ENCODE measurements around the gene PRPH. TPM values are rescaled to one million over a fixed set of nuclear protein-coding genes. Genes with fewer than 3 reads are reported as not detected.

The PRPH gene
- total and polyA plus RNA-seq, 2 of the 13 experiments (the other 11 are each of a cell fraction or from before 2014, with no cell fraction given) = 0.12 TPM; not detected in 1

DNA sequence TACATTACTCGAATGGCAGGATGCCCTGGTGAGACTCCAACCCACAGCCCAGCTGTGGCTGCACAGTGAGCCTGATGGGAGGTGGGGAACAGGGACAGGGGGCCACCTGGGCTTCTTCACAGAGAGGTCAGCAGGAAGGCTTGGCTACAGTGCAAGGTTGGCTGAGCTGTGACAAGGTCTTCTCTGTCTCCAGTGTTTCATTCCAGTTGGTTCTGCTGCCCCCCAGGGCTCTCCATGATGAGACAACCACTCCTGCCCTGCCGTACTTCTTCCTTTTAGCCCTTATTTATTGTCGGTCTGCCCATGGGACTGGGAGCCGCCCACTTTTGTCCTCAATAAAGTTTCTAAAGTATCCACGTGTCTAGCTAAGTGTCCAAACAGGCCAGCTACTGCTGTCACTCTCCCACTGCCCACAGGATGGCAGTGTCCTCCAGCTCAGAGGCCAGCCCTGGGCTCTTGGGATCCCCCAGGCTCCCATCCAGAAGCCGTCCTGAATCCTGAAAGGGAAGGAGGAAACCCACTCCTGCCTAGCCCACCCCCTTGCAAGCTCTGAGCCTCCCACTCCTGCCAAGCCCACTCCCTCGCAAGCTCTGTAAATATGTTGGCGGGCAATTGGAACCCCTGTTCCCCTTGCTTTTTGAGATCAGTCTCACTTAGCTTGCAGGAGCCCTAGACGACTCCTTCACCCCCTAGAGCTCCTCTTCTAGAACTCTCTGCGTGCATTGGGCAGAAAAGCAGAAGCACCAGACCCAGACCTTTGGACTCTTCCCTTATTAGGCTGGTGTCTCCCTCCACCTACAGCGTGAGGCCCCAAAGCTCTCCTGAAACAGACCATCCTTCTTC lies 36.7 kb downstream of the PRPH start (continued):
- TF ChIP-seq, protein P1, sequence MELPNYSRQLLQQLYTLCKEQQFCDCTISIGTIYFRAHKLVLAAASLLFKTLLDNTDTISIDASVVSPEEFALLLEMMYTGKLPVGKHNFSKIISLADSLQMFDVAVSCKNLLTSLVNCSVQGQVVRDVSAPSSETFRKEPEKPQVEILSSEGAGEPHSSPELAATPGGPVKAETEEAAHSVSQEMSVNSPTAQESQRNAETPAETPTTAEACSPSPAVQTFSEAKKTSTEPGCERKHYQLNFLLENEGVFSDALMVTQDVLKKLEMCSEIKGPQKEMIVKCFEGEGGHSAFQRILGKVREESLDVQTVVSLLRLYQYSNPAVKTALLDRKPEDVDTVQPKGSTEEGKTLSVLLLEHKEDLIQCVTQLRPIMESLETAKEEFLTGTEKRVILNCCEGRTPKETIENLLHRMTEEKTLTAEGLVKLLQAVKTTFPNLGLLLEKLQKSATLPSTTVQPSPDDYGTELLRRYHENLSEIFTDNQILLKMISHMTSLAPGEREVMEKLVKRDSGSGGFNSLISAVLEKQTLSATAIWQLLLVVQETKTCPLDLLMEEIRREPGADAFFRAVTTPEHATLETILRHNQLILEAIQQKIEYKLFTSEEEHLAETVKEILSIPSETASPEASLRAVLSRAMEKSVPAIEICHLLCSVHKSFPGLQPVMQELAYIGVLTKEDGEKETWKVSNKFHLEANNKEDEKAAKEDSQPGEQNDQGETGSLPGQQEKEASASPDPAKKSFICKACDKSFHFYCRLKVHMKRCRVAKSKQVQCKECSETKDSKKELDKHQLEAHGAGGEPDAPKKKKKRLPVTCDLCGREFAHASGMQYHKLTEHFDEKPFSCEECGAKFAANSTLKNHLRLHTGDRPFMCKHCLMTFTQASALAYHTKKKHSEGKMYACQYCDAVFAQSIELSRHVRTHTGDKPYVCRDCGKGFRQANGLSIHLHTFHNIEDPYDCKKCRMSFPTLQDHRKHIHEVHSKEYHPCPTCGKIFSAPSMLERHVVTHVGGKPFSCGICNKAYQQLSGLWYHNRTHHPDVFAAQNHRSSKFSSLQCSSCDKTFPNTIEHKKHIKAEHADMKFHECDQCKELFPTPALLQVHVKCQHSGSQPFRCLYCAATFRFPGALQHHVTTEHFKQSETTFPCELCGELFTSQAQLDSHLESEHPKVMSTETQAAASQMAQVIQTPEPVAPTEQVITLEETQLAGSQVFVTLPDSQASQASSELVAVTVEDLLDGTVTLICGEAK (IDR thresholded peaks at IDR 0.05) = peak; percentile 54
- TF ChIP-seq, protein P1 (CRISPR knock-in tag; IDR thresholded peaks at IDR 0.05) = peak; percentile 97
- TF ChIP-seq, protein P2, sequence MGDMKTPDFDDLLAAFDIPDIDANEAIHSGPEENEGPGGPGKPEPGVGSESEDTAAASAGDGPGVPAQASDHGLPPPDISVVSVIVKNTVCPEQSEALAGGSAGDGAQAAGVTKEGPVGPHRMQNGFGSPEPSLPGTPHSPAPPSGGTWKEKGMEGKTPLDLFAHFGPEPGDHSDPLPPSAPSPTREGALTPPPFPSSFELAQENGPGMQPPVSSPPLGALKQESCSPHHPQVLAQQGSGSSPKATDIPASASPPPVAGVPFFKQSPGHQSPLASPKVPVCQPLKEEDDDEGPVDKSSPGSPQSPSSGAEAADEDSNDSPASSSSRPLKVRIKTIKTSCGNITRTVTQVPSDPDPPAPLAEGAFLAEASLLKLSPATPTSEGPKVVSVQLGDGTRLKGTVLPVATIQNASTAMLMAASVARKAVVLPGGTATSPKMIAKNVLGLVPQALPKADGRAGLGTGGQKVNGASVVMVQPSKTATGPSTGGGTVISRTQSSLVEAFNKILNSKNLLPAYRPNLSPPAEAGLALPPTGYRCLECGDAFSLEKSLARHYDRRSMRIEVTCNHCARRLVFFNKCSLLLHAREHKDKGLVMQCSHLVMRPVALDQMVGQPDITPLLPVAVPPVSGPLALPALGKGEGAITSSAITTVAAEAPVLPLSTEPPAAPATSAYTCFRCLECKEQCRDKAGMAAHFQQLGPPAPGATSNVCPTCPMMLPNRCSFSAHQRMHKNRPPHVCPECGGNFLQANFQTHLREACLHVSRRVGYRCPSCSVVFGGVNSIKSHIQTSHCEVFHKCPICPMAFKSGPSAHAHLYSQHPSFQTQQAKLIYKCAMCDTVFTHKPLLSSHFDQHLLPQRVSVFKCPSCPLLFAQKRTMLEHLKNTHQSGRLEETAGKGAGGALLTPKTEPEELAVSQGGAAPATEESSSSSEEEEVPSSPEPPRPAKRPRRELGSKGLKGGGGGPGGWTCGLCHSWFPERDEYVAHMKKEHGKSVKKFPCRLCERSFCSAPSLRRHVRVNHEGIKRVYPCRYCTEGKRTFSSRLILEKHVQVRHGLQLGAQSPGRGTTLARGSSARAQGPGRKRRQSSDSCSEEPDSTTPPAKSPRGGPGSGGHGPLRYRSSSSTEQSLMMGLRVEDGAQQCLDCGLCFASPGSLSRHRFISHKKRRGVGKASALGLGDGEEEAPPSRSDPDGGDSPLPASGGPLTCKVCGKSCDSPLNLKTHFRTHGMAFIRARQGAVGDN (CRISPR knock-in tag; IDR thresholded peaks at IDR 0.05) = peak; percentile 37
- no peak for TF ChIP-seq MED8 (CRISPR knock-in tag; IDR thresholded peaks at IDR 0.05; ENCODE audit: insufficient replicate concordance)
- TF ChIP-seq STAG1 (CRISPR knock-in tag; IDR thresholded peaks at IDR 0.05) = peak; percentile 81
- TF ChIP-seq FOXO1 (CRISPR knock-in tag; IDR thresholded peaks at IDR 0.05) = peak; percentile 37; the same call in 1 of the 2 replicates
- TF ChIP-seq ZBTB42 (CRISPR knock-in tag; IDR thresholded peaks at IDR 0.05) = no peak
- peak; percentile 64 for TF ChIP-seq RBM39 (IDR thresholded peaks at IDR 0.05; ENCODE audit: low read depth, low read length, poor library complexity, severe bottlenecking)
- TF ChIP-seq, protein P3, sequence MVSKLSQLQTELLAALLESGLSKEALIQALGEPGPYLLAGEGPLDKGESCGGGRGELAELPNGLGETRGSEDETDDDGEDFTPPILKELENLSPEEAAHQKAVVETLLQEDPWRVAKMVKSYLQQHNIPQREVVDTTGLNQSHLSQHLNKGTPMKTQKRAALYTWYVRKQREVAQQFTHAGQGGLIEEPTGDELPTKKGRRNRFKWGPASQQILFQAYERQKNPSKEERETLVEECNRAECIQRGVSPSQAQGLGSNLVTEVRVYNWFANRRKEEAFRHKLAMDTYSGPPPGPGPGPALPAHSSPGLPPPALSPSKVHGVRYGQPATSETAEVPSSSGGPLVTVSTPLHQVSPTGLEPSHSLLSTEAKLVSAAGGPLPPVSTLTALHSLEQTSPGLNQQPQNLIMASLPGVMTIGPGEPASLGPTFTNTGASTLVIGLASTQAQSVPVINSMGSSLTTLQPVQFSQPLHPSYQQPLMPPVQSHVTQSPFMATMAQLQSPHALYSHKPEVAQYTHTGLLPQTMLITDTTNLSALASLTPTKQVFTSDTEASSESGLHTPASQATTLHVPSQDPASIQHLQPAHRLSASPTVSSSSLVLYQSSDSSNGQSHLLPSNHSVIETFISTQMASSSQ (IDR thresholded peaks at IDR 0.05; ENCODE audit: low read depth) = 0 out of 2 replicates have a peak, but pooled peaks have one; percentile 21
- TF ChIP-seq, protein P3 (CRISPR knock-in tag; IDR thresholded peaks at IDR 0.05; ENCODE audit: borderline replicate concordance) = no peak
- no peak for TF ChIP-seq RXRA (CRISPR knock-in tag; IDR thresholded peaks at IDR 0.05)

Measured in HepG2 (cell line).